NCI-H510A (cell line): Measurements from ENCODE around the gene ATP10B.

ENCODE experiments used
- DNase-seq: peaks from one replicate; lab custom pipeline; 2025; lab: John Stamatoyannopoulos, UW

Gene ATP10B

DNA sequence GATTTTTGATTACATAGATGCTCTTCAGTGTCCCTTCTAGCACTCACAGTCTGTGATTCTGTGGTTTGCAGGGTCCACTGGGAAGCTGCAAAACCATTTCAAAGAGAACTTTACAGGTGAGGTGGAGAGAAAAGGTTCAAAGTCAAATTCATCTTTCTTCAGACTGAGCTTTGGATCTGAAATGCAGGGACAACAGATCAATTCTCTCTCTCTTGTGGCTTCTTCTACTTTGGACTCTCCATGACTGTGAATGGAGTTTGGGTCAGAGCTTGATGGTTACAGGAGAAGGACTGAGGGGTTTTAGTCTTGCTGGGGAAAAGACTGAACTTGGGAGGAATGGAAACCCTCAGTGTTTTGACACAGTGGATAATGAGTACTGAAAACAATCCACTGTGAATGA lies 338.5 kb downstream of the ATP10B start:
- DNase-seq, result no peak
